ENCODE results near the gene PDLIM5. TPM values are rescaled to one million over a fixed set of nuclear protein-coding genes. Genes with fewer than 3 reads are reported as not detected.
A peak's percentile ranks its signal among the peaks of the same experiment; 100 is the strongest.

PDLIM5 gene
- total RNA-seq, 1 experiment from 2014 or later = 58.0 TPM

GRCh38 chr4:94455081-94455480 lies 3.3 kb downstream of the PDLIM5 start:
- H3K18ac ChIP-seq (ENCODE audit: insufficient read length, low read depth, low read length) = no peak overlapping the region
- H3K9me3 ChIP-seq (ENCODE audit: control insufficient read depth, low read depth, low read length) = no peaks in the 10 kb centered on the region
- H3K79me2 ChIP-seq (ENCODE audit: insufficient read depth, low read length) = peaks cover 3% of the 10 kb centered on the region; the same call in 1 of the 2 replicates
- no peak overlapping the region for H2BK15ac ChIP-seq (ENCODE audit: low read depth, low read length)
- no peak overlapping the region for H3K9ac ChIP-seq (ENCODE audit: extremely low read depth, insufficient read length, low read length)
- H4K8ac ChIP-seq (replicated peaks; ENCODE audit: insufficient read length, low read depth, low read length) = no peak overlapping the region
- H3K14ac ChIP-seq (ENCODE audit: insufficient read depth, low read length) = no peak overlapping the region
- WGBS (ENCODE audit: extremely low coverage, insufficient read length, low lambda C conversion rate) = no CpG with 5 or more reads among the region's 3 CpGs
- Mint-ChIP-seq H3K27ac (0 out of 7 replicates have a peak overlapping the region, but pooled peaks of 1 of the 3 experiments have one; percentile 44), H3K27me3 (ENCODE audit: low read depth) (peaks cover 4% of the 10 kb centered on the region), H3K9me3 (no peaks in the 10 kb centered on the region; a peak in 1 of 5 replicates), H3K36me3 (ENCODE audit: insufficient read depth in 1 of 3, low read depth in 3 of 3) (peaks cover 1 to 10% (median 9%) of the 10 kb centered on the region in 3 experiments; a peak in 5 of 7 replicates), H3K4me1 (peaks cover 52% of the 10 kb centered on the region in 2 experiments), H3K4me3 (no peak overlapping the region)
- H3T11ph ChIP-seq (ENCODE audit: low read length) = no peak overlapping the region
- no peaks in the 10 kb centered on the region for H4K20me1 ChIP-seq (ENCODE audit: control insufficient read depth, insufficient read depth, insufficient read length)
- no peak for TF ChIP-seq CTCF (conservative IDR thresholded peaks at IDR 0.05)
- H2BK5ac ChIP-seq (ENCODE audit: insufficient read length, low read length) = no peak overlapping the region
- H3K79me1 ChIP-seq (ENCODE audit: insufficient read depth, low read depth, low read length, poor library complexity, severe bottlenecking) = no peaks in the 10 kb centered on the region
- no peak overlapping the region for H3K27ac ChIP-seq (ENCODE audit: insufficient read length, low read depth, low read length)
- no peak overlapping the region for H2AFZ ChIP-seq (ENCODE audit: low read length)
- peaks cover 9% of the 10 kb centered on the region for H3K23me2 ChIP-seq (ENCODE audit: insufficient read length, low read depth, low read length, poor library complexity, severe bottlenecking)
- no peak overlapping the region for H2BK12ac ChIP-seq (ENCODE audit: insufficient read length, low read depth, low read length)
- no peaks in the 10 kb centered on the region for H3K27me3 ChIP-seq (ENCODE audit: insufficient read depth, low read length)
- H4K91ac ChIP-seq (ENCODE audit: insufficient read length, low read depth, low read length) = no peak overlapping the region
- no peak overlapping the region for H4K5ac ChIP-seq (ENCODE audit: insufficient read length, low read depth, low read length)
- no peak overlapping the region for H3K56ac ChIP-seq (ENCODE audit: insufficient read length, low read depth, low read length)
- no peak overlapping the region for H3K4me2 ChIP-seq (ENCODE audit: insufficient read depth, insufficient read length, low read length)
- no peak overlapping the region for H3K4ac ChIP-seq (ENCODE audit: low read depth, low read length)
- H3K23ac ChIP-seq (ENCODE audit: insufficient read length, low read depth, low read length) = no peak overlapping the region
- peaks cover 6% of the 10 kb centered on the region for H3K4me1 ChIP-seq (ENCODE audit: insufficient read depth, low read length)
- no peak for DNase-seq
- no peak overlapping the region for H2BK120ac ChIP-seq (ENCODE audit: low read depth, low read length, poor library complexity, severe bottlenecking)
- no peak overlapping the region for H2AK5ac ChIP-seq (ENCODE audit: insufficient read length, low read length)
- no peak overlapping the region for H2BK20ac ChIP-seq (ENCODE audit: low read depth, low read length, poor library complexity, severe bottlenecking)

Data from H9 (cell line).